HEK293T (cell line): ENCODE measurements around the gene ARHGEF6.

Source experiments
- CTCF ChIA-PET: fragments of 350-600 bp; formaldehyde crosslinking; extraction: SDS; loops from one replicate; lab custom pipeline; 2021; ENCODE audit warnings: antibody characterized with exemption, inconsistent platforms; lab: Yijun Ruan, JAX
- POLR2A ChIA-PET: fragments of 350-600 bp; formaldehyde crosslinking; extraction: SDS; loops from one replicate; lab custom pipeline; 2020; ENCODE audit warnings: antibody characterized with exemption, inconsistent platforms; lab: Yijun Ruan, JAX
- DNase-seq: peaks from one replicate; pipeline ENCODE4 v3.0.0; 2012; ENCODE audit warnings: mixed read lengths; ENCODE audit errors: extremely low spot score
- ARNT ChIP-seq: fragments of 450-650 bp; IDR thresholded peaks from 2 replicates; pipeline ENCODE4 v1.6.1; 2017; ENCODE audit warnings: mild to moderate bottlenecking
- BHLHE40 ChIP-seq: fragments of 450-650 bp; IDR thresholded peaks from 2 replicates; pipeline ENCODE4 v1.6.1; 2016; ENCODE audit warnings: mild to moderate bottlenecking, moderate library complexity, borderline replicate concordance
- CTBP1 ChIP-seq: fragments of 450-650 bp; IDR thresholded peaks from 2 replicates; pipeline ENCODE4 v1.6.1; 2016; ENCODE audit warnings: borderline replicate concordance
- ELF4 ChIP-seq: fragments of 450-650 bp; IDR thresholded peaks from 2 replicates; pipeline ENCODE4 v1.6.1; 2017; ENCODE audit warnings: antibody characterized with exemption
- FOXA1 ChIP-seq: fragments of 450-650 bp; IDR thresholded peaks from 2 replicates; pipeline ENCODE4 v1.6.1; 2016; ENCODE audit warnings: mild to moderate bottlenecking
- FOXK2 ChIP-seq: fragments of 450-650 bp; IDR thresholded peaks from 2 replicates; pipeline ENCODE4 v1.6.1; 2016; ENCODE audit warnings: mild to moderate bottlenecking
- FOXM1 ChIP-seq: fragments of 450-650 bp; IDR thresholded peaks from 2 replicates; pipeline ENCODE4 v1.6.1; 2017; ENCODE audit warnings: mild to moderate bottlenecking, borderline replicate concordance
- HDGF ChIP-seq: fragments of 450-650 bp; IDR thresholded peaks from 2 replicates; pipeline ENCODE4 v1.6.1; 2017; ENCODE audit warnings: antibody characterized with exemption, borderline replicate concordance
- L3MBTL2 ChIP-seq: fragments of 450-650 bp; conservative IDR thresholded peaks from 2 replicates; pipeline ENCODE4 v1.6.1; 2016; ENCODE audit warnings: mild to moderate bottlenecking
- LEF1 ChIP-seq: fragments of 450-650 bp; IDR thresholded peaks from 2 replicates; pipeline ENCODE4 v1.6.1; 2017; ENCODE audit warnings: mild to moderate bottlenecking, borderline replicate concordance
- NFRKB ChIP-seq: fragments of 450-650 bp; IDR thresholded peaks from 2 replicates; pipeline ENCODE4 v1.6.1; 2016; ENCODE audit warnings: mild to moderate bottlenecking, moderate library complexity
- SP1 ChIP-seq: fragments of 450-650 bp; IDR thresholded peaks from 2 replicates; pipeline ENCODE4 v1.6.1; 2017
- SUZ12 ChIP-seq: fragments of 450-650 bp; IDR thresholded peaks from 2 replicates; pipeline ENCODE4 v1.6.1; 2016; ENCODE audit warnings: mild to moderate bottlenecking
- TARDBP ChIP-seq: fragments of 450-650 bp; IDR thresholded peaks from 2 replicates; pipeline ENCODE4 v1.6.1; 2016
- ZNF384 ChIP-seq: fragments of 450-650 bp; IDR thresholded peaks from 2 replicates; pipeline ENCODE4 v1.6.1; 2016
- TF ChIP-seq, protein P1 (sequence below): fragments of 450-650 bp; IDR thresholded peaks from 2 replicates; pipeline ENCODE4 v1.6.1; 2016

ARHGEF6 gene

GRCh38 chrX:136626891-136627290 is 153.8 kb downstream of the ARHGEF6 start:
- no peak for DNase-seq
- no peak for TF ChIP-seq ARNT
- ChIA-PET CTCF (no interaction called here), POLR2A (no interaction called here)

DNA sequence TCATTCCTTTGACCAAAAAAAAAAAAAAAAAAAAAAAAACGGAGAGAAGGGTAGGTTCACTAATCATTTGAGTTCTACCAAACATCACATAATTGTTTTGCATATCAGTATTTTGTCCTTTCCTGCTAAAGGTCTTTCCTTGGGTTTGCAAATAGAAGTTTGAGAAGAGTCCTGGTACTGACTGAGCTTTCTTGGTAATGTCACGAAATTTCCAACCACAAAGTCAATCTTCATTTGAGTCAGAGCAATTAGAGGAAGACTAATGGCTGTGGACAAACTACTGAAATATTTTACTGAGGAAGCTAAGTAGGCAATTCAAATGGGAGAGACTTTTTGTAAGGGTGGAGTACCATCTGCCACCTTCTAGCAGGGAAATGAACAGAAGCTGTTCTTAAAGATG is 154.5 kb downstream of the ARHGEF6 start:
- CTCF ChIA-PET = no interaction called here
- TF ChIP-seq BHLHE40 (no peak), ARNT (no peak), LEF1 (no peak), HDGF (no peak), FOXK2 (no peak), SUZ12 (no peak), FOXA1 (no peak), SP1 (no peak), NFRKB (no peak), ZNF384 (no peak)

DNA sequence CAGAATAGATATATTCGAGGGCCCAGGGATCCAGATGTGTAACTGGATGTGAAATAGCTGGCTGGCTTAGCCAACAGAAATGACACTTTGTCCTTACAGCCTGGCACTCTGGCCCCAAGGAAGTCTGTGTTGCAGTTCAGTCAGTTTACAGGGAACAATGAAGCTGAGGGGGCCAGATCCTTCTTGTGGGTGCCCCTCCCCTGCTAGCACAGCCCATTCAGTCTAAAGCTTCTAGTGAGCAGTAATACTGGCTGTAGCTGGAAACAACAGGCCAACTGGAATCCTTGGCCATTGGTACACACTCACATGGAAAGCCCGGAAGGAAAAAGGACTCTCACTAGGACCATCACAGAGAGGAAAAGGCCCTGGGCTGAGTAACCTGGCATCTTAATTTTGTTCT is 155.5 kb downstream of the ARHGEF6 start:
- TF ChIP-seq CTBP1 = no peak
- TF ChIP-seq FOXA1 = no peak
- no peak for TF ChIP-seq BHLHE40
- TF ChIP-seq FOXK2 = no peak
- TF ChIP-seq TARDBP = no peak
- no peak for TF ChIP-seq L3MBTL2
- TF ChIP-seq SP1 = no peak
- no peak for TF ChIP-seq HDGF
- no peak for TF ChIP-seq FOXM1
- no peak for TF ChIP-seq ARNT
- POLR2A ChIA-PET = no interaction called here
- no peak for DNase-seq
- CTCF ChIA-PET = interaction anchor here (0.6 kb wide), 1 partner anchor 1678 kb away, joined by 5 read pairs; no protein-coding TSS in a partner anchor

More for the DNA sequence above, 154.5 kb downstream of the ARHGEF6 start:
- POLR2A ChIA-PET = no interaction called here
- DNase-seq = no peak

DNA sequence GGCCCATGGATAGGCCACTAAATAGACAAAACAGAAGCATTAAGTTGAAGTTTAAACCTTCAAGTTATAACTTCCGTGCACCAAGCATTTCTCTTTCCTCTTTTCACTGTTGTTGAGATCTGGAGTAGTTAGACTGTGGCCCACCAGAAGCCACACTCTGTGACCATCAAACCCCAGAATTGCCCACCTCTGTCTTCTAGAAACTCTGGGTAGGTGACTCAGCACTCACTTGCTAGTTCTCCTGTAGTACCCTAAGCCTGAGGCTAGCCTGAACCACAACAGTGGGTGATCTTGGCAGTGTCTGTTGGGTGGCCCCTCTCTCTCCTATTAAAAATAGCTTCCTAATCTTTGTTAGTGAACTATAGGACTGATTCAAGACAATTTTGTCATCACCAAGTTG is 157.3 kb downstream of the ARHGEF6 start:
- no peak for TF ChIP-seq FOXM1
- TF ChIP-seq SP1 = no peak
- TF ChIP-seq FOXA1 = no peak
- TF ChIP-seq ELF4 = no peak
- TF ChIP-seq, protein P1, sequence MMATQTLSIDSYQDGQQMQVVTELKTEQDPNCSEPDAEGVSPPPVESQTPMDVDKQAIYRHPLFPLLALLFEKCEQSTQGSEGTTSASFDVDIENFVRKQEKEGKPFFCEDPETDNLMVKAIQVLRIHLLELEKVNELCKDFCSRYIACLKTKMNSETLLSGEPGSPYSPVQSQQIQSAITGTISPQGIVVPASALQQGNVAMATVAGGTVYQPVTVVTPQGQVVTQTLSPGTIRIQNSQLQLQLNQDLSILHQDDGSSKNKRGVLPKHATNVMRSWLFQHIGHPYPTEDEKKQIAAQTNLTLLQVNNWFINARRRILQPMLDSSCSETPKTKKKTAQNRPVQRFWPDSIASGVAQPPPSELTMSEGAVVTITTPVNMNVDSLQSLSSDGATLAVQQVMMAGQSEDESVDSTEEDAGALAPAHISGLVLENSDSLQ = no peak
- TF ChIP-seq CTBP1 = no peak
- no peak for TF ChIP-seq BHLHE40
- TF ChIP-seq ZNF384 = no peak
- DNase-seq = no peak
- ChIA-PET CTCF (no interaction called here), POLR2A (no interaction called here)

DNA sequence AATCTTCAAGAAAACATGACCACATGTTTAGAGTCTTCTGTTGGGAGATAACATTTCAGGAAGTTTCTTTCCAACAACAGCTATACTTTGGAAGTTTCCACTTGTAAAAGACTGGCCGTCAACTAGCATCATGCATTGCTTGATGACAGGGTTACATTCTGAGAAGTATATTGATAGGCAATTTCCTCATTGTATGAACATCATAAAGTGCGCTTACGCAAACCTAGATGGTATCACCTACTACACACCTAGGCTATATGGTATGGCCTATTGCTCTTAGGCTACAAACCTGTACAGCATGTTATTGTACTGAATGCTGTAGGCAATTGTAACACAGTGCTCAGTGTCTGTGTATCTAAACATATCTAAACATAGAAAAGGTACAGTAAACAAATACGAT is 158.2 kb downstream of the ARHGEF6 start:
- ChIA-PET CTCF (no interaction called here), POLR2A (no interaction called here)
- TF ChIP-seq, protein P1 = no peak
- TF ChIP-seq ARNT (no peak), ELF4 (no peak), BHLHE40 (no peak), L3MBTL2 (no peak), FOXA1 (no peak), SUZ12 (no peak), TARDBP (no peak), FOXK2 (no peak), SP1 (no peak), NFRKB (no peak), CTBP1 (no peak), HDGF (no peak)
- DNase-seq = no peak

GRCh38 chrX:136620780-136621179 is 160.0 kb downstream of the ARHGEF6 start:
- ChIA-PET CTCF (no interaction called here), POLR2A (no interaction called here)
- TF ChIP-seq ELF4 = no peak
- no peak for TF ChIP-seq FOXM1
- TF ChIP-seq HDGF = no peak
- no peak for TF ChIP-seq L3MBTL2
- TF ChIP-seq FOXK2 = no peak
- TF ChIP-seq ZNF384 = no peak
- no peak for DNase-seq

DNA sequence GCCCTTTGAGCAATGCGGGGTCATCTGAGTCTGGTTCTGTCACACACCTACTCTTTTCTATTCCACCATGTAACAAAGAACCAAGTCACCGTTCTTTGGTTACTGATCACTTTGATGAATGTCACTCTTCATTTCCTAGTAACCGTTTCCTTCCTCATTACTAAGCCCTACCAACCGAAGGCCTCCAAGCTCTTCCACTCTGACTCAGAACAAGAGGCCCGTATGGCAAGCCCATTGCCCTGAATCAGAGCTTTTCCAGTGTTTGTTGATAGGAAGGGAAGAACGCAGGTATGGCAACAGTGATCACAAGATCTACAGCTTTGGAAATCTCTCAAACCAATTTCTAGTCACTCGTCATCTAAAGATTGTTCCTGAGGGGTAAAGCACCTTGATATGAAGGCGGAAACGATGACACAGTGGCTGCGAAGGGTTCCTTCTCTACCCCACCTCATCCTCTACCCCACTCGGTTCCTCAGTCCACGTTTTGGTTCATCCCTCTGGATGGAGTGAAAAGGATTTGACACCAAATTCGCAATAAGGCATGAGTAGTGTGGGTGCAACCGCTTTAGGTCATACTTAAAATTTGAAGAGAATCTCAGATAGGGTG is 160.7 kb downstream of the ARHGEF6 start:
- ChIA-PET CTCF (no interaction called here), POLR2A (no interaction called here)
- TF ChIP-seq L3MBTL2 (no peak), BHLHE40 (no peak), SP1 (no peak), ARNT (no peak), FOXA1 (no peak), TARDBP (no peak), ZNF384 (no peak), FOXM1 (no peak), HDGF (no peak), ELF4 (no peak)
- TF ChIP-seq, protein P1 = no peak
- DNase-seq = no peak
